Tibial artery (tissue), 4 donors: Measurements from ENCODE around the gene RPTOR.

Experiments used
- DNase-seq, 2 donors: peaks; one replicate each; pipeline ENCODE4 v3.0.0-alpha.2; 2019
- H3K27ac ChIP-seq, 2 donors: fragments of 200-600 bp; sonication (generic) in 1 of 2; 1 replicate in 1 of 2; 2 replicates in 1 of 2; pipeline ENCODE4 v1.5.1; 2018 to 2019; ENCODE audit warnings: mild to moderate bottlenecking in 1 of 2
- H3K27me3 ChIP-seq, 2 donors: fragments of 200-600 bp; sonication (generic) in 1 of 2; one replicate each; pipeline versions ENCODE4 v1.5.1 to v1.6.0; 2016 to 2019
- H3K36me3 ChIP-seq, 3 donors: fragments of 200-600 bp; sonication (generic) in 2 of 3; one replicate each; pipeline ENCODE4 v1.5.1; 2016 to 2019; ENCODE audit warnings: mild to moderate bottlenecking in 2 of 3
- H3K4me1 ChIP-seq, 4 donors: fragments of 200-600 bp; sonication (generic) in 2 of 4; 1 replicate in 3 of 4; 2 replicates in 1 of 4; pipeline ENCODE4 v1.5.1; 2016 to 2019
- H3K4me3 ChIP-seq, 2 donors: fragments of 200-600 bp; sonication (generic) in 1 of 2; 1 replicate in 1 of 2; 2 replicates in 1 of 2; pipeline ENCODE4 v1.5.1; 2018 to 2019; ENCODE audit warnings: mild to moderate bottlenecking in 2 of 2
- H3K9me3 ChIP-seq, 3 donors: fragments of 200-600 bp; sonication (generic) in 1 of 3; one replicate each; pipeline ENCODE4 v1.5.1; 2016 to 2019
- CTCF ChIP-seq, 2 experiments: fragments of 200-600 bp in 1 of 2; fragments of 450-650 bp in 1 of 2; IDR thresholded peaks; one replicate each; pipeline ENCODE4 v1.5.1; 2017 to 2019; ENCODE audit warnings: antibody characterized with exemption in 2 of 2, mild to moderate bottlenecking in 1 of 2, moderate library complexity in 1 of 2
- intact Hi-C: fragments of 100-400 bp; cut with DNase I; formaldehyde crosslinking; loops from one replicate; pipeline ENCODE4 v1.15.0; 2023; ENCODE audit warnings: low total_unique reads

Gene RPTOR

GRCh38 chr17:80964544-80964856 lies 419.9 kb downstream of the RPTOR start:
- intact Hi-C loops, result no loop called here
- Histone ChIP-seq H3K36me3 (peaks cover 7 to 41% (median 27%) of the 10 kb centered on the region in 3 donors), H3K4me1 (peaks cover 6 to 49% (median 36%) of the 10 kb centered on the region in 4 donors), H3K27ac (no peak overlapping the region), H3K4me3 (no peak overlapping the region), H3K27me3 (no peaks in the 10 kb centered on the region), H3K9me3 (no peaks in the 10 kb centered on the region)
- no peak for TF ChIP-seq CTCF (IDR thresholded peaks at IDR 0.05)
- no peak for DNase-seq

DNA sequence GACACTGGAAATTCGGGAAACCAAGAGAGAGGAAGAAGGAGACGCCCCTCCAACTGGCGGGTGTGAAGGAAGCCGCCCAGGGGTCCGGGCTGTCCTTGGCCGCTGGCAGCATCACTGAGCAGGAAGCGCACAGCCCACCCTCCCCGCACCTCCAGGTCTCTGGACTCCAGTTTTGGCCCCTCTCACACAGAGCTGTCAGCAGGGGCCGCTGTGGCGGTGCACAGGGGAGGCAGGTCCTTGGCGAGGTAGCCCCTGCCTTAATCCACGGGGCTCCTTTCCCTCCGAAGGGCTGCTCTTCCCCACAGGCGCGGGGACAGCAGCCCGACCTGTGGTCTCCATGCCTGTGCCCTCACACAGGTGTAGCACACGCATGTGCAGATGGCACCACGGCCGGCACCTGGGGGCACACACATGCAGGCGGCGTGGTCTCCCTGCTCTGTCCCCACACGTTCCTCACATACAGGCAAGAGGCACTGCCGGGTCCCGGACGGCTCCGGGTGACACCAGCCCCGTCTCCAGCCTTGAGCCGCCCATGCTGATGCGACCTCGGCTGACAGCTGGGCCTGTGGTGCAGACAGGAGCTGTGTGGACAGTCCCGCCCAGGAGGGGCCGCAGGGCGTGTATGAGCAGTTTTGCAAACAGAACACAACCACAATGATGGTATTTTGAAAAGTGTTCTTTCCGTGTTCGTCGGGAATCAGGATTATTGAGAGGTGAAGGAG lies 420.4 kb downstream of the RPTOR start:
- no peak for DNase-seq

DNA sequence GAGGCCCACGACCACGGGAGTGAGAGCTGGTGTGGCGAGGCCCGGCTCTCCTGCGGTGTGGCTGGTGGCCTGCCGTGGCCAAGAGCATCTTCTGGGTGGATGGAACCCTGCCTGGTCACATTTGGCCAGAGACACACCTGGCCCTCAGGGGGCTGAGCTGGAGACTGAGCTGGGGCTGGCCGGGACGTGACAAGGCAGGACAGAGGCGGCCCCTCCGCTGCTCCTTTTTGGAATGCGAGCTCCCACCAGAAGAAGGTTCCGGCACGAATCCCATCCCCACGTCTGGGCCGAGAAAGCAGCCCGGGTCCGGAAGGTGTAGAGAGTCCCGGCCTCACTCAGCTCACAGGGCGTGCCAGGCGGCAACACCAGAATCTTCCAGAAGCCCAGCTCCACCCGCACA lies 421.0 kb downstream of the RPTOR start:
- H3K4me3 ChIP-seq, result no peak overlapping the region
- peak in 1 of 2 donors; percentile 61 for DNase-seq
- intact Hi-C loops, result no loop called here
- no peaks in the 10 kb centered on the region for H3K9me3 ChIP-seq
- H3K27me3 ChIP-seq, result peaks cover 0 to 7% of the 10 kb centered on the region in 2 donors
- H3K27ac ChIP-seq, result no peak overlapping the region
- no peak for TF ChIP-seq CTCF (IDR thresholded peaks at IDR 0.05)
- peaks cover 7 to 41% (median 27%) of the 10 kb centered on the region in 3 donors for H3K36me3 ChIP-seq
- peaks cover 6 to 45% (median 36%) of the 10 kb centered on the region in 4 donors for H3K4me1 ChIP-seq

More for the DNA sequence above, 420.4 kb downstream of the RPTOR start:
- no peaks in the 10 kb centered on the region for H3K9me3 ChIP-seq
- H3K27me3 ChIP-seq, result peaks cover 0 to under 1% of the 10 kb centered on the region in 2 donors
- intact Hi-C loops, result no loop called here
- peaks cover 6 to 46% (median 36%) of the 10 kb centered on the region in 4 donors for H3K4me1 ChIP-seq
- TF ChIP-seq CTCF (IDR thresholded peaks at IDR 0.05), result no peak
- no peak overlapping the region for H3K4me3 ChIP-seq
- peaks cover 7 to 41% (median 27%) of the 10 kb centered on the region in 3 donors for H3K36me3 ChIP-seq
- no peak overlapping the region for H3K27ac ChIP-seq

DNA sequence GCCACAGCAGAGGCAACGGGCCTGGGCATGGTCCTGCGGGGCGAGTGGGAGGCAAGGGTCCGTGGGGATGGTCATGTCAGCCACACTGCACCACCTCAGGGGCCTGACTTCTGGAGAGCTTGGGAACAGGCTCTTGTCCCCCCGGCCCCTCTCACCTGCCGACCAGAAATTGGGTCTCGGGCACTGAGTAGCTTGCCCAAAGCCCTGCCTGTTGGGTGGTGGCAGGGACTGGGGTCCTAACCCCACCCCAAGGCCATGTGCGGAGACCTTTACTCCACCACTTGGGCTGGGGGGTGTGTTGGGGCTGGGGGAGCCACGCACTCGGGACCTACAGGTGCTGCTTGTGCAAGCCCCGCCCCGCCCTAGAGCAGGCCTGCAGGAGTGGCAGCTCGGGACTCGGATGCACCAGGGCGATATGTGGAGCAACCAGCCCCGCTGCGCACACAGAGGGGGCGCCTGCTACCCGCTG lies 422.8 kb downstream of the RPTOR start:
- intact Hi-C loops, result no loop called here
- no peak overlapping the region for H3K4me3 ChIP-seq
- no peak for TF ChIP-seq CTCF (IDR thresholded peaks at IDR 0.05)
- no peaks in the 10 kb centered on the region for H3K9me3 ChIP-seq
- peaks cover 7 to 35% (median 26%) of the 10 kb centered on the region in 3 donors for H3K36me3 ChIP-seq
- no peak overlapping the region for H3K27ac ChIP-seq
- H3K4me1 ChIP-seq, result peaks cover 6 to 34% (median 27%) of the 10 kb centered on the region in 4 donors
- H3K27me3 ChIP-seq, result peaks cover 0 to 25% of the 10 kb centered on the region in 2 donors
- DNase-seq, result peak in 1 of 2 donors; percentile 63

- Histone ChIP-seq H3K36me3 (peaks cover 7 to 27% (median 19%) of the 10 kb centered on the region in 3 donors), H3K27me3 (peaks cover 0 to 26% of the 10 kb centered on the region in 2 donors), H3K9me3 (no peaks in the 10 kb centered on the region), H3K4me3 (peak overlapping the region in 1 of 2 donors; percentile 3), H3K27ac (peak overlapping the region; percentile 40 to 72), H3K4me1 (peaks cover 6 to 34% (median 27%) of the 10 kb centered on the region in 4 donors)
- DNase-seq, result peak; percentile 62 to 73
- intact Hi-C loops, result no loop called here
- TF ChIP-seq CTCF (IDR thresholded peaks at IDR 0.05), result no peak
These were observed 424.0 kb downstream of the RPTOR start for GRCh38 chr17:80968602-80969029.
